NCI-H1092 treated with DMSO at 0.1 percent for 48 hours (cell line): ENCODE results near the gene ZNF414.

Source experiments
- DNase-seq: peaks from one replicate; lab custom pipeline; 2025; lab: John Stamatoyannopoulos, UW

Gene ZNF414

DNA sequence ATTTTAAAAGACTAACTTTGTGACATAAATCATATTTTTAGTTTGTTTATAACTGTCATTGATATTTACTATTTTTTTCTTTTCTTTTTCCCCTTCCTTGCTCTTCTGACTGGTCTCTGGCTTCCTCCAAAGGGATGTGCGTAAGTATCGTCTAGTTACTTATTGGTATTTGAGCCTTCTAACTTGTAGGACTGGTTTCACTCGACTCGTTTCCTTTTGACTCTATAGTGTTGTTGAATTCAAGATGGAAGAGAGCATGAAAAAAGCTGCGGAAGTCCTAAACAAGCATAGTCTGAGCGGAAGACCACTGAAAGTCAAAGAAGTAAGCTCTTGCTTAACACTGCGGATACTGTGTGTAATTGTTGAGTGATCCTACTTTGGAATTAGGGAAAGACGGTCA, 50.6 kb downstream of the ZNF414 start:
- DNase-seq: no peak

DNA sequence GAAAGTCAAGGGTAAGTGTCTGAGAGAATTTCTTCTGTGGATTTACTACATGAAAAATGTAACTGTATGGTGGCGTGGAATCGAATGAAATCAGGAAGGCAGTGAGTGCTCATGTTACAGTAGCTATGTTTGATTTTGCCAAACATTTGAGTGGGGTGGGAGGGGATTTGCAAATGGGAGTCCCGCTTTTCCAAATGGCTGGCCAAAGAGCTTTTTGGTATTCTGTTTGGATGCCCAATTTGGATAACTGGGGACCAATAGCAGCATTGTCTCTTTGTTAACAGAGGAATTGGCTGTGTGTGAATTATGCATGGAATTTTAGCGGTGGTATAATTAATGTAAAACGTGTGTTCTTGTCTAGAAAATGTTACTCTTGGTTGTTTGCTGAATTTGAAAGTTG, 51.4 kb downstream of the ZNF414 start:
- DNase-seq: no peak

DNA sequence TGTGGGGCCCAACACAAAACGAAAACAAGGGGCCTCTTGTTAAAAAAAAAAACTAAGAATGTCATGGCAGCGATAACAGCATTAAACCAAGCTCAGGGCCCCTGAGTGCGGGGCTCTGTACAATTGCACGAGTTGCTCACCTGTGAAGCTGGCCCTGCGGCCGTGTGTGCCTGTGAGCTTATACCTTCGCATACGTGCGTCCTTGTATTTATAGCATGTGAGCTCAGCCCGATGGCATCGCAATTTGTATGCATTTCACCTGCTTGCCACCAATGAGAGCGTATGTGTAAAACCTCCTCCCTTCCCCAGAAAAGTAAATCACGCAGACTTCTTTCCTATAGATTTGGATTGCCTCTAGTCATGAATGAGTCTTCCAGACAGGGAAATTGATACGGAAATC, 52.1 kb downstream of the ZNF414 start:
- no peak for DNase-seq

DNA sequence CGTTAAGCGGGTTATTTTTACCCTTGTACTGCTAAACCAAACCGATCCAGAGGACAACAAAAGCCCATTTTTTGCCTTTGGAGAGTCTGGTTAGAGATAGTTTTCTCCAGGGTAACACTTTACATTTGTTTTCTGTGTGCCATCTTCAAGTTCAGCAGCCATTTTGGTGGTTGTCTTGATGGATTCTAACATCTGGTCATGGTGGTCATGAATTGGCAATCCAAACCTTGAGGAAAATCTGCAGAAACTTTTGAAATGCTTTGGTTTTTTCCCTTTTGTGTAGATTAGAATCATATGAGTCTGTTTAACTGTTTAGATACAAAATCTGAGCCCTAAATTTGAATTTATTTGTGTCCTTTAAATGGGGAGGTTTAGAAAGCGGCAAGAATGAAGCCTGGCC, 52.6 kb downstream of the ZNF414 start:
- DNase-seq: no peak

DNA sequence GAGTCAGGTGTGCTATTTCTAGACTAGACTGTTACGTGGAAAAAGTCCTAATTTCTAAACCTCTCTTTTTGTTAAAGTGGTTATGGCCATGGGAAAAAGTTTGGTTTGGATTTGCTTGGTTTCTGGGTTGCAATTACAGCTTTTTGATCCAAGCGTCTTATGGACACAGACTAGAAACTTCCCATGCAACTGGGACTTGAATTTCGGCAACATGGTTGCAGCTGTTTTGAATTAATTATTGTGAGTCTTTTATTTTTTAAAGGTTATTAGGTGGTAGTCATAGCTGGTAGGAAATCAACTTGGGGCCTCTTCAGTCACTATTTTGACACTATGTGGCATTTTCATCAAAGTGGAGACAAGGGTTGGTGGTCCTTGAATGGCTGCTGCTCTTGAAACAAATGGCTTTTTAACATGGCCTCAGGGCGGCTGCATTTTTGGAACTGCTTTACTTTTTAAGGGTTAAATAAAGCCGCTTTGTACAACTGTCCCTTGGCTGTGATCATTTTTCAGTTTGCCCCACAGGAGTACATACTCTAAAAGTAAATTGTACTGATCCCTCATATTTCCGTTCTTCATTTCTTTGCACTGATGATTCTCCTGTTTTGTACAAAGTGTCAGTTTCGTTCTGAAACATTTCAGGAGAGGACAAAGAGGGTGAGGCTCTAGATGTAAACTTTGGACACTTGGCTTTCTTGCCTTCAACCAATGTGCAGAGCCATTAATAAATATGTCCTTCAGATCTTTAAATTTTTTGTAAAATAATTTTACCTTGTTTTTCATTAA, 53.3 kb downstream of the ZNF414 start:
- no peak for DNase-seq
